NCI-H460 (cell line): Measurements from ENCODE around the gene TMEM135. TPM values are rescaled to one million over a fixed set of nuclear protein-coding genes. Genes with fewer than 3 reads are reported as not detected.

Experiments
- total RNA-seq: library from RNA; depleted of rRNA; stranded (reverse); fragments of >200 nt; shearing (Covaris generic); gene quantifications from 2 replicates; pipeline ENCODE4 v1.2.3, GENCODE V29; 2014; rRNA removed

TMEM135 gene
- total RNA-seq, 1 experiment from 2014 or later, result 20.8 TPM

Other genes with a start within 250 kb of the TMEM135 start
- gene PRSS23, start 237.4 kb upstream of the TMEM135 start, total RNA-seq, result 180 and 185 TPM in 2 replicates
- 22.9 and 27.3 TPM in 2 replicates for gene FZD4, start 82.5 kb upstream of the TMEM135 start, total RNA-seq